HG02840 (cell line): ENCODE measurements around the gene ADPRM.

ENCODE experiments used
- ATAC-seq: cut with Tn5 transposase; IDR thresholded peaks from one replicate; pipeline ENCODE4 v1.9.1; 2021; ENCODE audit warnings: mild to moderate bottlenecking, moderate library complexity, moderate number of reproducible peaks; ENCODE audit not compliant: unreplicated experiment, low FRiP score

Gene ADPRM

GRCh38 chr17:10738521-10739258 is 41.3 kb downstream of the ADPRM start:
- ATAC-seq = no peak

- ATAC-seq = no peak
Measured at GRCh38 chr17:10739386-10739785, 42.0 kb downstream of the ADPRM start.

GRCh38 chr17:10741416-10742135 is 44.2 kb downstream of the ADPRM start:
- no peak for ATAC-seq

DNA sequence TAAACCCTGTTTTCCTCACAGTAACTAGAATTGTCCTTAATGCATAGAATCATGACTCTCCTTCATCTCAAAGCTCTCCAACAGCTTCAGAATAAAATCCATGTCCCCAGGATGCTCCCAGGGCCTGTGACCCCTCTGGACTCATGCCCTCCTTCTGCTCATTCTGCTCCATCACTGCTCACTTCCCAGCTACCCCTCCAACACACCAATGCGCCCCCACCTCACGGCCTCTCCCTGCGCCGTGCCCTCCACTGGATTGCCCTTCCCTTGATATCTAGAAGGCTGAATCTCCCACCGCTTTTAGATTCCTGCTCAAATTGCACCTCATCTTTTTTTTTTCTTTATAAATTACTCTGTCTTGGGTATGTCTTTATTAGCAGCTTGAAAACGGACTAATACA is 45.0 kb downstream of the ADPRM start:
- no peak for ATAC-seq

- ATAC-seq = no peak
Measured at GRCh38 chr17:10743316-10744009, 46.1 kb downstream of the ADPRM start.

DNA sequence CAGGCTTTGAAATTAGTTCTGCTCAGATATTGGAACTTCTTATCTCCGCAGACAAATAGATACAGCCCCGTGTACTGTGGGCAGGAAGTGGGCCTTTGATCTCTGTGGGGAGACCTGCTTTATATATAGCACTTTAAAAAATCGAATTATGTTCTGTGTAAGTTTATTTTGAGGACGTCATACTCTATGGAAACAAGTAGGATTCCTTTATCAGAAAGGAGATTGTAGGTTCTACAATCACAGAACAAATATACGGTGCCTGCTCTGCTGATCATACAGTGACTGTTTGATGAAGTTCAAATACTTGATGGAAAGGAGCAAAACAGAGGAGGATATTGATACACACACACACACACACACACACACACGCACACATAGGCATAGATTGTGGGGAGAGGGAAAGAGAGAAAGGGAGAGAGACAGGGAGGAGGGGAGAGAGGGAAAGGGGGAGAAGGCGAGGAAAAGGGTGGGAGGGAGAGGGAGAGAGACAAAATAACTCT is 47.2 kb downstream of the ADPRM start:
- ATAC-seq = no peak

DNA sequence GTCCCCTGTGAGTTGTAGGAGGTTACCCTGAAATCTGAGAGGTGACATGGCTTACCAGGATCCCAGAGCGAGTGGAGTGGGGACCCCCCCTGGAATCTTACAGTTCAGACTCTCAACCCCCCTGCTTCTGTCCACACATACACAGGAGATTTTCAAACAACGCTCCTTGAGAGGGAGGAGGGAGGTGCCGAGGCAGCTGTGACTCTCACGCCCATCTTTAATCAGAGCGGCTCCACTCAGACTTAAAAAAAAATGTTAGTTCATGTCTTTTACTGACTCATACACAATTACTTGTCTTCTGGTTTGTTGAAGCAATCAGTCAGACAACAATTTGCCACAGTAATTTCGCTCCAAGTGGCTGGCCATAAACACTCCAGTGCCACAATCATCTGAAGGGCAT is 47.8 kb downstream of the ADPRM start:
- ATAC-seq = no peak

DNA sequence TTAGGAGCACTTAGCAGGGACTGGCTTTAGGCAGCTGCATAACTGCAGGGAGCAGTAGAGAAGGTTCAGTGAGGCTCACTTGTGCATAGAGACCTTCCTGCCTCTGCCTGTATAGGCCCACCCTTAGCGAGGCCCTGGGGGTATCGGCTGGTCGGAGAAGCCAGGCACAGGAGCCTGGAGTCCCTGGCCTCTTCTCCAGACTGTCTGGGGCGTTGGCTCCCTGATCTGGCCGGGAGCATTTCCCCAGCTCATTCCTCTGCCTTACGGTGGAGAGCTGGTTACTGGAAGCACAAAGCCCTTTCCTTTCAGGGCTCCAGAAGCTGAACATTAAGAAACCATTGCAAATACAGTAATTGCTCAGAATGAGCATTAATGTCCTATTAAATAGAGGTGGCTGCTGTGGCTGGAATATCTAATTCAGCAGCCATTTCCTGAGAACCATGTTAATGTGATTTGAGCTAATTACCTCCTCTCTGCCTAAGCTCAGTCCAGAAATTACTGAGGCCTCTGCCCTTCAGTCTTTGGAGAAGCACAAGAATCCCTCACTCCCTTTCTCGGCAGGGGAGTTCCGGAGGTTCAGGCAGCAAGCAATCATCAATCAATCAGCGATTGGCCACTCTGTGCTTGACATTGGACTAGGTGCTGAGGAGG is 51.3 kb downstream of the ADPRM start:
- no peak for ATAC-seq

DNA sequence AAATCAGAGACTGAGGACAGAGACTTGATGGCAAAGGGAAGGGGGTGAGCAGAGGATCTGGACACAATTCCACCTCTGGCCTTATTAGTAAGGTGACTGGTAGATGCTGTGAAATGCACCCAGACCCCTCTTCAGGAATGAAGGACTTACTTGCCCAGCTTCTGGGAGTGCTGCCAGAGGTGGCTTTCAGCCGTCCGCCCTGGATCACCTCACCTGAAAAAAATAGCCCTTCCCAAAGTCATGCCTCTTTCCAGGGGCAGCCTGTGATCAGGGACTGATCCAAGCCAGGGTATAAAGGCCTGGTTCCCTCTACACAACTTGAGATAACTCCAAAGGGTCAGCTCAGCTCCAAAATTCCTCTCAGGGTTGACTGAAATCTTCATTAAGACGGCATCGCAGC is 52.8 kb downstream of the ADPRM start:
- no peak for ATAC-seq

- no peak for ATAC-seq
Measured at GRCh38 chr17:10751563-10751962, 54.2 kb downstream of the ADPRM start.

- ATAC-seq = no peak
Measured at GRCh38 chr17:10752696-10753095, 55.3 kb downstream of the ADPRM start.

DNA sequence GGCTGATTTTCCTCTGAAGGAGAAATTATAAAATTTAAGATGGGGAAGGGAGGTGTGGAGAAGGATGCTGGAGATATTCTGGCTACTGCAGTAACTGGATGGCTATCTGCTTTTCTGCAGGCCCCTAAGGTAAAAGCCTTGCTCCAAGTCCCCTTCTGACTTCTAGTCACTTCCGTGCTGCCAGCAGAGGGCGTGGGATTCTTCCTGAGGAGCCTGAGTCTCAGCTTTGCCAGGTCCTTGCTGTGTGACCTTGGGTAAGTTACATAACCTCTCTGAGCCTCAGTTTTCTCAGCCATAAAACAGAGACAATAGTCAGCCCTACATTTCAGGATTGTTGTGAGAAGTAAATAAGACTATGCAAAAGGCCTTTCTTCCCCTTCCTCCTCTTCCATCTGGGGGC is 56.7 kb downstream of the ADPRM start:
- no peak for ATAC-seq

- ATAC-seq = no peak
Measured at GRCh38 chr17:10754861-10755591, 57.6 kb downstream of the ADPRM start.

DNA sequence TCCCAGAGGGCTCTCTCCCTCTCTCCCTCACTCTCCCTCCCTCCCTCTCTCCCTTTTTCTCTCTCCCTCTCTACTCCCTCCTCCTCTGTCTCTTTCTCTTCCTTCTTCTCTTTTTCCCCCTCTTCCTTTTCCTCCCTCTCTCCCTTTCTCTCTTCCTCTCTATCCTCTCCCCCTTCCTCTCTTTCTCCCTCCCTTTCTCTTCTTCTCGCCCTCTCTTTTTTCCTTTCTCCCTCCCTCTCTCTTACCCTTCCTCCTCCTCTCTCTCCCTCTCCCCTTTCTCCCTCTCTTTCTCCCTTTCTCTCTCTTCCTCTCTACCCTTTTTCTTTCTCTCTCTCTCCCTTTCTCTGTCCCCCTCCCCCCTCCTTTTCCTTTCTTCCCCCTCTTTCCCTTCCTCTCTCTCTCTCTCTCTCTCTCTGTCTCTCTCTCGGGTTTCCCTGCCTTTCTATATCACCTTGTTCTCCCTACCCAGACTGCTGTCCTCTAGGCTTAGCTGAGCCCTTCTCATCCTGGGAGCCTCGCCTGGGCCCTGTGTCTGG is 58.3 kb downstream of the ADPRM start:
- ATAC-seq = no peak

GRCh38 chr17:10756185-10756584 is 58.8 kb downstream of the ADPRM start:
- no peak for ATAC-seq

- no peak for ATAC-seq
Measured at GRCh38 chr17:10756619-10757018, 59.2 kb downstream of the ADPRM start.

- no peak for ATAC-seq
Measured at GRCh38 chr17:10757067-10757466, 59.7 kb downstream of the ADPRM start.

- no peak for ATAC-seq
Measured at GRCh38 chr17:10757647-10758046, 60.3 kb downstream of the ADPRM start.

DNA sequence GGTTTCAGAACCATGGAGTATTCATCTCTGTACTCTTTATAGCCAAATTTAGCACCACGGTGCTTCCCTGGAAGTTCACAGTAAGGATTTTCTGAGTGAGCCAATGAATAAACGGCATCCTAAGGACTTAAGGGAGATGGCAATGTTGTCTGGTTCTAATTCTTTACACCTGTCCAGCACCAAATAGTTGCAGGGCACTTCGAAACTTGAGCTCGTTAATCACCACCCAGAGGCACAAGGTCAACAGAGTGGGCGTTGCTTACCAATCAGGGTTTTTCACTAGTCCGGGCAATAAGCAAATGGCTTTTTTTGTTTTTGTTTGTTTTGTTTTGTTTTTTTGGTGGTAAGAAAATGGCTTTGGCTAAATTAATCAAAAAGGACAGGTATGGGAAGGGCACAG is 60.7 kb downstream of the ADPRM start:
- no peak for ATAC-seq
